Natural killer cell (primary cell): Measurements from ENCODE around the gene CHCHD3. TPM values are rescaled to one million over a fixed set of nuclear protein-coding genes. Genes with fewer than 3 reads are reported as not detected.

Experiments used
- ATAC-seq, 3 donors: fragments of 150-1000 bp in 2 of 3; fragments of 200-7000 bp in 1 of 3; cut with Tn5 transposase; 1 replicate in 1 of 3; 2 replicates in 2 of 3; pipeline ENCODE4 v1.10.0; 2021; ENCODE audit warnings: mild to moderate bottlenecking in 2 of 3, moderate library complexity in 2 of 3
- DNase-seq, 2 donors: peaks; one replicate each; pipeline versions ENCODE4 v3.0.0 to v3.0.0-alpha.2; 2013 to 2021; ENCODE audit warnings: mixed read lengths in 1 of 2
- H3K27ac ChIP-seq: one replicate; pipeline ENCODE4 v1.5.1; 2013; ENCODE audit warnings: mild to moderate bottlenecking, low read length
- H3K27me3 ChIP-seq: one replicate; pipeline ENCODE4 v1.6.1; 2013; ENCODE audit warnings: low read length; ENCODE audit not compliant: control insufficient read depth, insufficient read depth
- H3K36me3 ChIP-seq: one replicate; pipeline ENCODE4 v1.6.1; 2013; ENCODE audit warnings: low read length; ENCODE audit not compliant: control insufficient read depth, insufficient read depth
- H3K4me1 ChIP-seq: one replicate; pipeline ENCODE4 v1.6.1; 2013; ENCODE audit warnings: low read length; ENCODE audit not compliant: control insufficient read depth, insufficient read depth
- H3K4me3 ChIP-seq: one replicate; pipeline ENCODE4 v1.5.1; 2013; ENCODE audit warnings: low read length
- H3K9me3 ChIP-seq: one replicate; pipeline ENCODE4 v1.6.1; 2013; ENCODE audit warnings: low read length; ENCODE audit not compliant: control insufficient read depth, insufficient read depth
- H3K27ac Mint-ChIP-seq, 2 donors: one replicate each; pipeline ENCODE4 v1.8.0; 2022; ENCODE audit warnings: mild to moderate bottlenecking in 2 of 2, mixed read lengths in 2 of 2, moderate library complexity in 1 of 2
- H3K27me3 Mint-ChIP-seq, 2 donors: one replicate each; pipeline ENCODE4 v1.8.0; 2022; ENCODE audit warnings: low read depth in 2 of 2, mixed read lengths in 2 of 2
- H3K36me3 Mint-ChIP-seq: one replicate; pipeline ENCODE4 v1.8.0; 2022; ENCODE audit warnings: mixed read lengths
- H3K4me1 Mint-ChIP-seq, 2 donors: one replicate each; pipeline ENCODE4 v1.8.0; 2022; ENCODE audit warnings: mixed read lengths in 2 of 2
- H3K4me3 Mint-ChIP-seq: one replicate; pipeline ENCODE4 v1.8.0; 2022; ENCODE audit warnings: mild to moderate bottlenecking, moderate library complexity, mixed read lengths
- H3K9me3 Mint-ChIP-seq, 2 donors: one replicate each; pipeline ENCODE4 v1.8.0; 2022; ENCODE audit warnings: mixed read lengths in 2 of 2
- CTCF ChIP-seq: fragments of 200-600 bp; IDR thresholded peaks from one replicate; pipeline ENCODE4 v1.8.0; 2022; ENCODE audit warnings: antibody characterized with exemption
- WGBS: methylation state at CpG from one replicate; pipeline ENCODE4 v1.1.7; 2013; ENCODE audit warnings: missing lambda C conversion rate; ENCODE audit not compliant: insufficient coverage; 5-methylcytosine and 5-hydroxymethylcytosine counted together
- intact Hi-C: fragments of 100-400 bp; cut with micrococcal nuclease; formaldehyde crosslinking; loops from one replicate; pipeline ENCODE4 v1.14.2; 2022
- total RNA-seq, 4 donors: library from RNA; stranded (reverse); fragments of 120-200 nt in 1 of 4; gene quantifications; one replicate each; pipeline versions ENCODE4 v1.2.3 to v1.2.4, GENCODE V29; 2013 to 2022

Gene CHCHD3
- total RNA-seq, 3 donors from 2014 or later (not counting 1 experiment from before 2014, with no cell fraction given), result 35.2 to 41.0 (median 35.9) TPM

- intact Hi-C loops, result no loop called here
- Histone ChIP-seq H3K27ac (no peak overlapping the region), H3K4me3 (no peak overlapping the region), H3K36me3 (no peaks in the 10 kb centered on the region), H3K27me3 (no peaks in the 10 kb centered on the region), H3K9me3 (no peaks in the 10 kb centered on the region), H3K4me1 (no peaks in the 10 kb centered on the region)
- no peak for DNase-seq
- Mint-ChIP-seq H3K27ac (no peak overlapping the region), H3K27me3 (no peaks in the 10 kb centered on the region), H3K4me3 (no peak overlapping the region), H3K4me1 (peaks cover 38 to 46% of the 10 kb centered on the region in 2 donors), H3K36me3 (no peaks in the 10 kb centered on the region), H3K9me3 (peaks cover 0 to 3% of the 10 kb centered on the region in 2 donors)
- no peak for ATAC-seq
- no peak for TF ChIP-seq CTCF
- 92% methylated on average over 1 of the region's 1 CpG for WGBS
Observed at GRCh38 chr7:132999845-133000244, 82.0 kb downstream of the CHCHD3 start.

GRCh38 chr7:132998763-132999162 lies 83.1 kb downstream of the CHCHD3 start:
- H3K36me3 ChIP-seq, result no peaks in the 10 kb centered on the region
- no peak overlapping the region for H3K4me3 ChIP-seq
- peaks cover 42 to 55% of the 10 kb centered on the region in 2 donors for H3K4me1 Mint-ChIP-seq
- no peaks in the 10 kb centered on the region for H3K36me3 Mint-ChIP-seq
- DNase-seq (no peak), ATAC-seq (no peak)
- H3K27me3 ChIP-seq, result no peaks in the 10 kb centered on the region
- intact Hi-C loops, result no loop called here
- WGBS, result 100% methylated on average over 1 of the region's 1 CpG
- H3K27ac Mint-ChIP-seq, result no peak overlapping the region
- H3K9me3 ChIP-seq, result no peaks in the 10 kb centered on the region
- H3K27me3 Mint-ChIP-seq, result no peaks in the 10 kb centered on the region
- H3K27ac ChIP-seq, result no peak overlapping the region
- no peaks in the 10 kb centered on the region for H3K4me1 ChIP-seq
- no peak for TF ChIP-seq CTCF
- no peak overlapping the region for H3K4me3 Mint-ChIP-seq
- no peaks in the 10 kb centered on the region for H3K9me3 Mint-ChIP-seq

- ATAC-seq (no peak), DNase-seq (no peak)
- Mint-ChIP-seq H3K27me3 (no peaks in the 10 kb centered on the region), H3K4me1 (peaks cover 40 to 54% of the 10 kb centered on the region in 2 donors), H3K36me3 (no peaks in the 10 kb centered on the region), H3K27ac (no peak overlapping the region), H3K9me3 (no peaks in the 10 kb centered on the region), H3K4me3 (no peak overlapping the region)
- no peak overlapping the region for H3K27ac ChIP-seq
- no peaks in the 10 kb centered on the region for H3K36me3 ChIP-seq
- no peak for TF ChIP-seq CTCF
- H3K4me3 ChIP-seq, result no peak overlapping the region
- H3K27me3 ChIP-seq, result no peaks in the 10 kb centered on the region
- intact Hi-C loops, result no loop called here
- 80% methylated on average over 1 of the region's 1 CpG for WGBS
- H3K4me1 ChIP-seq, result no peaks in the 10 kb centered on the region
- H3K9me3 ChIP-seq, result no peaks in the 10 kb centered on the region
Observed at GRCh38 chr7:132997505-132997904, 84.4 kb downstream of the CHCHD3 start.

- no peak overlapping the region for H3K27ac ChIP-seq
- no peak overlapping the region for H3K27ac Mint-ChIP-seq
- H3K27me3 Mint-ChIP-seq, result no peaks in the 10 kb centered on the region
- TF ChIP-seq CTCF, result no peak
- DNase-seq (no peak), ATAC-seq (no peak)
- H3K27me3 ChIP-seq, result no peaks in the 10 kb centered on the region
- H3K9me3 ChIP-seq, result no peaks in the 10 kb centered on the region
- H3K36me3 Mint-ChIP-seq, result no peaks in the 10 kb centered on the region
- H3K4me3 Mint-ChIP-seq, result no peak overlapping the region
- H3K36me3 ChIP-seq, result no peaks in the 10 kb centered on the region
- H3K4me1 ChIP-seq, result no peaks in the 10 kb centered on the region
- intact Hi-C loops, result no loop called here
- H3K9me3 Mint-ChIP-seq, result no peaks in the 10 kb centered on the region
- WGBS, result 95% methylated on average over 17 of the region's 17 CpGs
- peaks cover 46 to 62% of the 10 kb centered on the region in 2 donors for H3K4me1 Mint-ChIP-seq
- H3K4me3 ChIP-seq, result no peak overlapping the region
Observed at GRCh38 chr7:132996581-132997242, 85.2 kb downstream of the CHCHD3 start.
